Mucosa of descending colon (tissue), 3 donors: ENCODE measurements around the gene SPATA6L. TPM values are rescaled to one million over a fixed set of nuclear protein-coding genes. Genes with fewer than 3 reads are reported as not detected.
A peak's percentile ranks its signal among the peaks of the same experiment; 100 is the strongest.

Source experiments
- ATAC-seq: fragments of 200-7000 bp; cut with Tn5 transposase; one replicate; pipeline ENCODE4 v1.9.1; 2020; ENCODE audit warnings: mild to moderate bottlenecking, moderate library complexity
- DNase-seq, 3 donors: peaks; one replicate each; pipeline ENCODE4 v3.0.0-alpha.2; 2020
- H3K36me3 ChIP-seq: fragments of 200-600 bp; one replicate; pipeline ENCODE4 v1.8.0; 2021; ENCODE audit warnings: low read depth, mild to moderate bottlenecking
- H3K4me1 ChIP-seq: fragments of 200-600 bp; one replicate; pipeline ENCODE4 v1.8.0; 2021; ENCODE audit warnings: low read depth, mild to moderate bottlenecking
- H3K4me3 ChIP-seq: fragments of 200-600 bp; one replicate; pipeline ENCODE4 v1.8.0; 2021; ENCODE audit warnings: mild to moderate bottlenecking
- H3K9me3 ChIP-seq: fragments of 200-600 bp; one replicate; pipeline ENCODE4 v1.8.0; 2021; ENCODE audit warnings: mild to moderate bottlenecking
- intact Hi-C, 2 donors: fragments of 100-400 bp; cut with DNase I in 1 of 2; cut with micrococcal nuclease in 1 of 2; formaldehyde crosslinking; loops; one replicate each; pipeline versions ENCODE4 v1.11.0 to v1.11.1; 2022; cut with DNase I, micrococcal nuclease
- total RNA-seq, 3 donors: library from RNA; stranded (reverse); fragmentation: NEBNext Ultra II Directional in 2 of 3; extraction: Animal tissue kit (Norgen Biotek cat#: 25700) in 2 of 3; gene quantifications; one replicate each; pipeline versions ENCODE4 v1.2.1 to v1.2.4, GENCODE V29; 2021 to 2023
- TF ChIP-seq, protein P1 (sequence below): fragments of 200-600 bp; IDR thresholded peaks from one replicate; pipeline ENCODE4 v1.8.0; 2022; ENCODE audit warnings: antibody characterized with exemption, mild to moderate bottlenecking
- donor health status: DM: no; HTN: no; CAD: no; lungs with moderate emphysema.
- donor health status: DM: no; HTN: no; CAD: no.
- donor health status: DM: no; HTN: yes; CAD: no.

The SPATA6L gene
- total RNA-seq, 3 donors from 2014 or later, result 4.5 to 4.9 (median 4.7) TPM

DNA sequence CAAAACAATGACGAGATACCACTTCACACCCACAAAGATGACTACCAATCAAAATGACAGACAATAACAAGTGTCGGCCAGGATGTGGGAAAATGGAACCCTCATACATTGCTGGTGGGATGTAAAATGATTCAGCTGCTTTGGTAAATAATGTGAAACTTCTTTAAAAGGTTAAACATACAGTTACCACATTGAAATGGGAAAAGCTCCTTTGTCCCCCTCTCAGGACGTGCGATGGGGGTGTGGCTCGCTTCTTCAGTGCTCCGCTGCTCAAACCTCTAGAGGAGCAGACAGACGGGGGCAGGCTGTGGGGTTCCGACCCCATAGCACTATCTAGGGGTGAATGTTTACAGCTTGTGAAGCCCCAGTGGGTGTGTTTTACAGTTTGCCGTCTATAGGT is 12.2 kb downstream of the SPATA6L start:
- TF ChIP-seq, protein P1, sequence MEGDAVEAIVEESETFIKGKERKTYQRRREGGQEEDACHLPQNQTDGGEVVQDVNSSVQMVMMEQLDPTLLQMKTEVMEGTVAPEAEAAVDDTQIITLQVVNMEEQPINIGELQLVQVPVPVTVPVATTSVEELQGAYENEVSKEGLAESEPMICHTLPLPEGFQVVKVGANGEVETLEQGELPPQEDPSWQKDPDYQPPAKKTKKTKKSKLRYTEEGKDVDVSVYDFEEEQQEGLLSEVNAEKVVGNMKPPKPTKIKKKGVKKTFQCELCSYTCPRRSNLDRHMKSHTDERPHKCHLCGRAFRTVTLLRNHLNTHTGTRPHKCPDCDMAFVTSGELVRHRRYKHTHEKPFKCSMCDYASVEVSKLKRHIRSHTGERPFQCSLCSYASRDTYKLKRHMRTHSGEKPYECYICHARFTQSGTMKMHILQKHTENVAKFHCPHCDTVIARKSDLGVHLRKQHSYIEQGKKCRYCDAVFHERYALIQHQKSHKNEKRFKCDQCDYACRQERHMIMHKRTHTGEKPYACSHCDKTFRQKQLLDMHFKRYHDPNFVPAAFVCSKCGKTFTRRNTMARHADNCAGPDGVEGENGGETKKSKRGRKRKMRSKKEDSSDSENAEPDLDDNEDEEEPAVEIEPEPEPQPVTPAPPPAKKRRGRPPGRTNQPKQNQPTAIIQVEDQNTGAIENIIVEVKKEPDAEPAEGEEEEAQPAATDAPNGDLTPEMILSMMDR, result no peak
- Histone ChIP-seq H3K9me3 (no peaks in the 10 kb centered on the region), H3K4me1 (peaks cover 5% of the 10 kb centered on the region), H3K36me3 (no peaks in the 10 kb centered on the region), H3K4me3 (no peak overlapping the region)
- DNase-seq (no peak), ATAC-seq (no peak)
- intact Hi-C loops, result no loop called here

DNA sequence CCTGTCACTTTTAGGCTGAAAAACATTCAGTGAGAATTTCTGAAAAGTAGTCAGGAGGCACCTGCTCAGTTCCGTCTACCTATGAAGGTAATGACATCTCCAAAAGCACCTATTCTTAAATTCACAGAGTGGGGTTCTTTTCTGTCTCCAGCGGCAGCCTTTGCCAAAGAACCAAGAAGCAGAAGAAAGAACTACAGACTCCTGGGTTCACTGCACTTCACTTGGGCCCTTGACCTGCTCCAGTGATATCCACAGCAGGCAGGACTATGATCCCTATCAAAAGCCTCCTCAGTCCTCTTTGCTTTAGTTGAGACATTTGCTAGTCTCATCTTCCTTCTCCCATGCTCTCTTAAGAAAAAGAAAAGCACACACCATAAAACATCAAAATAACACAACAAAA is 23.9 kb downstream of the SPATA6L start:
- no peaks in the 10 kb centered on the region for H3K4me1 ChIP-seq
- H3K36me3 ChIP-seq, result no peaks in the 10 kb centered on the region
- no peak for ATAC-seq
- intact Hi-C loops, result no loop called here
- no peak for DNase-seq
- H3K4me3 ChIP-seq, result no peak overlapping the region
- TF ChIP-seq, protein P1, result no peak
- H3K9me3 ChIP-seq, result no peaks in the 10 kb centered on the region

DNA sequence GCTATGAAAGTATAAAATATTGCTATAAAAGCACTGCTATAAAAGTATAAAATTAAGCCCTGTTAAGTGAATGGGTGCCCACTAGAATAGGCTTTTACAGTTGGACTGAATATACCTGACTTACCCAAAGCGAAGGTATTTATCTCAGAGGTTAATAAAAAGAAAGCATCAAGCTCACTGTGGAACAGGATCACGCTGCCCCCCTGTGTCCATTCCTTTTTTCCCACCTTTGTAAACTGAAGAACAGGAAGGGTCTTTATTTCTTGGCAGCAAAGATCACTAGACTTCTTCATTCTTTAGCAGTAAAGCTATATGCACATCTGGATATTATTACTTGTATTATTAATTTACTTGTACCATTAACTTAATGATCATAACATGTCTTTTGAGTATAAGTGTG is 26.3 kb downstream of the SPATA6L start:
- H3K4me1 ChIP-seq, result no peaks in the 10 kb centered on the region
- H3K4me3 ChIP-seq, result no peak overlapping the region
- no peaks in the 10 kb centered on the region for H3K9me3 ChIP-seq
- TF ChIP-seq, protein P1, result no peak
- DNase-seq (peak in 1 of 3 donors; percentile 60), ATAC-seq (no peak)
- intact Hi-C loops, result no loop called here
- no peaks in the 10 kb centered on the region for H3K36me3 ChIP-seq

DNA sequence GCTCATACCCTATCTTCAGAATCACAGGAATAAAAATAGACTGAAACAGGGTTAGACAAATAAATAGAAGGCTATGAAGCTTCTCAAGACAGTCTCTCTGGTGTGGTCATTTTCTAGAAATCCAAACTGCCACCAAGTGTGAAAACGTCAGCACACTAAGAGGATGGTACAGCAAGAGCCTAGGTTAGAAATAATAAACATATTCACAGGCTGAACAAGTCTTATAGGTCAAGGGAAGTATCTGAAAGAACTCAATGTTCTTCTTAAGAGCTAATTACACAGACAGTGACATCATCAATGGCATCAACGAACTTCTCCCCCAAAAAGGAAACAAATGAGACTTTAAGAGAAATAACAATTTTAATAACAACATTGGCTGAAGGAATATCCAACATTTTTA is 26.9 kb downstream of the SPATA6L start:
- no peaks in the 10 kb centered on the region for H3K4me1 ChIP-seq
- intact Hi-C loops, result loop anchor here in 1 of 2 donors (10.0 kb wide), 1 partner anchor 255 kb away; no protein-coding TSS in a partner anchor
- DNase-seq (no peak), ATAC-seq (no peak)
- H3K4me3 ChIP-seq, result no peak overlapping the region
- H3K36me3 ChIP-seq, result no peaks in the 10 kb centered on the region
- TF ChIP-seq, protein P1, result no peak
- H3K9me3 ChIP-seq, result no peaks in the 10 kb centered on the region

DNA sequence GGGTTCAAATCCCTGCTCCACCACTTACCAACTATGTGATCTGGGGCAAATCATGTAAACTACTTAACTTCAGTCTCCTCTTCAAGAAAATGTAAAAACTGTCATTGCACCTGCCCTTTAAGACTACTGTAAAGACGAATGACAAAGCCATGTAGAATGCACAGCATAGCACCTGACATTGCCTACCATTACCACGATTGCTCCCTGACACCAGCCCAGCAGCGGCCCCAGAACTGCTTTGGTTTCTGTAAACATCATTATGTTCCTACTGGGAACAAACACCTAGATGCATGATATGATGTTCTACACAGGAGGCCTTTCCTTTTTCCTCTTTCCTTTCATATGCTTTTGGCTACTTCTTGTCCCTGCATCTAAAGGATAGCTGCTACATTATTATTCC is 27.3 kb downstream of the SPATA6L start:
- ATAC-seq (no peak), DNase-seq (no peak)
- Histone ChIP-seq H3K9me3 (no peaks in the 10 kb centered on the region), H3K4me1 (no peaks in the 10 kb centered on the region), H3K36me3 (no peaks in the 10 kb centered on the region), H3K4me3 (no peak overlapping the region)
- intact Hi-C loops, result loop anchor here in 1 of 2 donors (10.0 kb wide), 1 partner anchor 254 kb away; no protein-coding TSS in a partner anchor
- TF ChIP-seq, protein P1, result no peak

DNA sequence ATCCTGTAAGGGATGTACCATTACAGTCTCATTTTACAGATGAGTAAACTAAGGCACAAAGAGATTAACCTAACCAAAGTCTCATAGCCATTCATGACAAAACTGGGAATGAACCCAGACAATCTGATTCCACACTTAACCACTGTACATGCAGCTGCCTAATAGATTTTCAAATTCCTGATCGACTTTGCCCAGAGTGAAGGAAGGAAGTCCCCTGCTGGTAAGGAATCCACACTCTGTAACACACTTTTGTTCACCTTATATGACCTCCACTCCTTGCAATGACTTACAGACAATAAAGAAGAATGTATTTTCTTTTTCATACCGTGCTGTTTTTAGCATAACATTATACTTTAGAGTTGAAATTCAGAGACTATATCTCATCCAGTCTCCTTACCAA is 35.4 kb downstream of the SPATA6L start:
- intact Hi-C loops, result loop anchor here in 1 of 2 donors (10.0 kb wide), 1 partner anchor 246 kb away; no protein-coding TSS in a partner anchor

More for the DNA sequence above, 35.4 kb downstream of the SPATA6L start:
- TF ChIP-seq, protein P1, result no peak
- H3K36me3 ChIP-seq, result no peaks in the 10 kb centered on the region
- no peaks in the 10 kb centered on the region for H3K4me1 ChIP-seq
- no peaks in the 10 kb centered on the region for H3K9me3 ChIP-seq
- DNase-seq (no peak), ATAC-seq (no peak)
- H3K4me3 ChIP-seq, result no peak overlapping the region
